Neuron (in vitro differentiated cells): Measurements from ENCODE around the gene PREX1.

Source experiments
- H2AFZ ChIP-seq: one replicate; pipeline ENCODE4 v1.6.1; 2013; ENCODE audit warnings: low read depth, mild to moderate bottlenecking, inconsistent platforms, low read length, moderate library complexity
- H3K27me3 ChIP-seq: one replicate; pipeline ENCODE4 v1.6.1; 2013; ENCODE audit warnings: low read length; ENCODE audit not compliant: insufficient read depth
- H3K36me3 ChIP-seq: one replicate; pipeline ENCODE4 v1.6.1; 2013; ENCODE audit warnings: low read length; ENCODE audit not compliant: insufficient read depth
- H3K4me1 ChIP-seq: one replicate; pipeline ENCODE4 v1.6.1; 2013; ENCODE audit warnings: low read length; ENCODE audit not compliant: insufficient read depth
- H3K4me3 ChIP-seq: 2 replicates; pipeline ENCODE4 v1.5.1; 2013; ENCODE audit warnings: mild to moderate bottlenecking, low read length, moderate library complexity
- H3K9me3 ChIP-seq: one replicate; pipeline ENCODE4 v1.6.1; 2013; ENCODE audit warnings: low read length

PREX1 gene

GRCh38 chr20:48582673-48582985, 245.2 kb downstream of the PREX1 start:
- Histone ChIP-seq H3K4me3 (no peak overlapping the region), H3K27me3 (no peaks in the 10 kb centered on the region), H3K9me3 (no peaks in the 10 kb centered on the region), H3K4me1 (no peaks in the 10 kb centered on the region), H3K36me3 (no peaks in the 10 kb centered on the region), H2AFZ (no peak overlapping the region)

GRCh38 chr20:48581167-48581566, 246.6 kb downstream of the PREX1 start:
- no peaks in the 10 kb centered on the region for H3K36me3 ChIP-seq
- H3K27me3 ChIP-seq: no peaks in the 10 kb centered on the region
- H3K4me1 ChIP-seq: no peaks in the 10 kb centered on the region
- H2AFZ ChIP-seq: no peak overlapping the region
- no peaks in the 10 kb centered on the region for H3K9me3 ChIP-seq
- H3K4me3 ChIP-seq: no peak overlapping the region

GRCh38 chr20:48578397-48579098, 249.3 kb downstream of the PREX1 start:
- no peaks in the 10 kb centered on the region for H3K9me3 ChIP-seq
- no peaks in the 10 kb centered on the region for H3K36me3 ChIP-seq
- H3K4me1 ChIP-seq: no peaks in the 10 kb centered on the region
- H2AFZ ChIP-seq: no peak overlapping the region
- no peak overlapping the region for H3K4me3 ChIP-seq
- no peaks in the 10 kb centered on the region for H3K27me3 ChIP-seq

- H3K27me3 ChIP-seq: no peaks in the 10 kb centered on the region
- H2AFZ ChIP-seq: no peak overlapping the region
- H3K4me1 ChIP-seq: no peaks in the 10 kb centered on the region
- H3K36me3 ChIP-seq: no peaks in the 10 kb centered on the region
- no peaks in the 10 kb centered on the region for H3K9me3 ChIP-seq
- H3K4me3 ChIP-seq: no peak overlapping the region
Observed at GRCh38 chr20:48577557-48577956, 250.2 kb downstream of the PREX1 start.

- no peaks in the 10 kb centered on the region for H3K9me3 ChIP-seq
- no peaks in the 10 kb centered on the region for H3K4me1 ChIP-seq
- H3K27me3 ChIP-seq: peaks cover 2% of the 10 kb centered on the region
- H2AFZ ChIP-seq: no peak overlapping the region
- H3K36me3 ChIP-seq: no peaks in the 10 kb centered on the region
- H3K4me3 ChIP-seq: no peak overlapping the region
Observed at GRCh38 chr20:48574383-48574782, 253.4 kb downstream of the PREX1 start.
